SK-N-SH (cell line): ENCODE measurements around the gene DLD. TPM values are rescaled to one million over a fixed set of nuclear protein-coding genes. Genes with fewer than 3 reads are reported as not detected.

ENCODE experiments used
- CTCF ChIA-PET: fragments of 300-600, 350-600 bp; formaldehyde crosslinking; extraction: SDS; loops from one replicate; lab custom pipeline; 2021; lab: Yijun Ruan, JAX
- POLR2A ChIA-PET: fragments of 350-600 bp; sonication (Branson Sonifier 250); formaldehyde crosslinking; extraction: SDS; loops from one replicate; lab custom pipeline; 2020; ENCODE audit warnings: antibody characterized with exemption, inconsistent platforms; lab: Yijun Ruan, JAX
- DNase-seq: peaks from one replicate; pipeline ENCODE4 v3.0.0; 2012
- H2AFZ ChIP-seq: fragments of 200-600 bp; sonication (generic); 2 replicates; pipeline ENCODE4 v1.8.1; 2016; ENCODE audit warnings: antibody characterized with exemption, mild to moderate bottlenecking, low read depth
- H3F3A ChIP-seq: fragments of 200-600 bp; sonication (generic); replicated peaks from 2 replicates; pipeline ENCODE3; 2016; ENCODE audit warnings: antibody characterized with exemption, mild to moderate bottlenecking; ENCODE audit not compliant: insufficient read depth
- H3K27ac ChIP-seq, 2 experiments: fragments of 200-500 bp in 1 of 2; fragments of 200-600 bp in 1 of 2; sonication (Bioruptor generic) in 1 of 2; sonication (generic), shearing (Covaris generic) in 1 of 2; 2 replicates each; pipeline versions ENCODE4 v1.5.1 to v1.6.1; 2014 to 2016; ENCODE audit warnings: low read depth in 2 of 2, inconsistent platforms in 1 of 2, low read length in 1 of 2, mild to moderate bottlenecking in 1 of 2, mixed read lengths in 1 of 2
- H3K27me3 ChIP-seq: fragments of 200-600 bp; sonication (generic), shearing (Covaris generic); 2 replicates; pipeline ENCODE4 v1.6.1; 2016; ENCODE audit warnings: mixed run types; ENCODE audit not compliant: insufficient read depth
- H3K36me3 ChIP-seq, 2 experiments: fragments of 200-500 bp in 1 of 2; fragments of 200-600 bp in 1 of 2; sonication (Bioruptor generic) in 1 of 2; sonication (generic) in 1 of 2; replicated peaks in 1 of 2; 2 replicates each; pipeline versions ENCODE3 to v1.5.1; 2014 to 2016; ENCODE audit warnings: low read length in 1 of 2, mild to moderate bottlenecking in 1 of 2; ENCODE audit not compliant: insufficient read depth in 2 of 2, control insufficient read depth in 1 of 2
- H3K4me1 ChIP-seq, 2 experiments: fragments of 200-500 bp in 1 of 2; fragments of 200-600 bp in 1 of 2; sonication (Bioruptor generic) in 1 of 2; sonication (generic), shearing (Covaris generic) in 1 of 2; 2 replicates each; pipeline versions ENCODE4 v1.5.1 to v1.6.1; 2014 to 2016; ENCODE audit warnings: low read depth in 1 of 2, low read length in 1 of 2, mixed run types in 1 of 2; ENCODE audit not compliant: insufficient read depth in 2 of 2, control insufficient read depth in 1 of 2
- H3K4me2 ChIP-seq: fragments of 200-600 bp; sonication (generic), shearing (Covaris generic); 2 replicates; pipeline ENCODE4 v1.6.1; 2017; ENCODE audit warnings: mixed run types
- H3K4me3 ChIP-seq, 2 experiments: fragments of 200-500 bp in 1 of 2; fragments of 200-600 bp in 1 of 2; sonication (Bioruptor generic) in 1 of 2; sonication (generic), shearing (Covaris generic) in 1 of 2; 2 replicates each; pipeline versions ENCODE4 v1.5.1 to v1.8.1; 2014 to 2016; ENCODE audit warnings: low read depth in 2 of 2, inconsistent platforms in 1 of 2, low read length in 1 of 2, mild to moderate bottlenecking in 1 of 2, mixed read lengths in 1 of 2, moderate library complexity in 1 of 2
- H3K79me2 ChIP-seq: fragments of 200-600 bp; sonication (generic); 2 replicates; pipeline ENCODE4 v1.8.1; 2017; ENCODE audit warnings: mild to moderate bottlenecking; ENCODE audit not compliant: insufficient read depth
- H3K9ac ChIP-seq: fragments of 200-600 bp; sonication (generic); 2 replicates; pipeline ENCODE4 v1.6.1; 2017; ENCODE audit warnings: mixed run types
- H3K9me2 ChIP-seq: fragments of 200-600 bp; sonication (generic); 2 replicates; pipeline ENCODE4 v1.6.1; 2017; ENCODE audit warnings: mixed run types
- H3K9me3 ChIP-seq: fragments of 200-600 bp; sonication (generic); 2 replicates; pipeline ENCODE4 v1.6.1; 2017; ENCODE audit warnings: mixed run types, mild to moderate bottlenecking, moderate library complexity
- H4K20me1 ChIP-seq: fragments of 200-600 bp; sonication (generic); 2 replicates; pipeline ENCODE4 v1.6.1; 2017; ENCODE audit warnings: mild to moderate bottlenecking, mixed run types; ENCODE audit not compliant: insufficient read depth
- CHD2 ChIP-seq: fragments of 150-350 bp; IDR thresholded peaks from 2 replicates; pipeline ENCODE4 v1.6.1; 2018; ENCODE audit warnings: low read length; ENCODE audit not compliant: partially characterized antibody
- CTCF ChIP-seq: fragments of 200-600 bp; sonication (generic); IDR thresholded peaks from 2 replicates; pipeline ENCODE4 v1.6.1; 2017; ENCODE audit warnings: antibody characterized with exemption, mild to moderate bottlenecking, moderate library complexity
- EZH2phosphoT487 ChIP-seq: fragments of 200-600 bp; sonication (generic); IDR thresholded peaks from 2 replicates; pipeline ENCODE4 v1.6.1; 2017; ENCODE audit warnings: low read depth, mixed run types, mild to moderate bottlenecking, antibody characterized with exemption, moderate library complexity, borderline replicate concordance
- FOXM1 ChIP-seq: IDR thresholded peaks from 2 replicates; pipeline ENCODE4 v1.4.0; 2012; ENCODE audit warnings: low read depth, mild to moderate bottlenecking
- GATA2 ChIP-seq: sonication (generic); formaldehyde crosslinking; IDR thresholded peaks from 2 replicates; pipeline ENCODE4 v1.5.0; 2020; ENCODE audit warnings: mild to moderate bottlenecking, missing genetic modification reagents
- IRF3 ChIP-seq: fragments of 150-350 bp; IDR thresholded peaks from 2 replicates; pipeline ENCODE4 v1.6.1; 2016; ENCODE audit warnings: mild to moderate bottlenecking, low read depth, low read length
- JUND ChIP-seq: IDR thresholded peaks from 2 replicates; pipeline ENCODE4 v1.4.0; 2012
- MEF2A ChIP-seq: IDR thresholded peaks from 2 replicates; pipeline ENCODE4 v1.4.0; 2012; ENCODE audit warnings: low read depth, borderline replicate concordance
- NRF1 ChIP-seq: IDR thresholded peaks from 2 replicates; pipeline ENCODE4 v1.6.1; 2012; ENCODE audit warnings: low read depth, mild to moderate bottlenecking, low read length
- PBX3 ChIP-seq: IDR thresholded peaks from 2 replicates; pipeline ENCODE4; 2012
- POLR2AphosphoS5 ChIP-seq: IDR thresholded peaks from 2 replicates; pipeline ENCODE4 v1.6.1; 2012; ENCODE audit warnings: low read depth, low read length
- RAD21 ChIP-seq: IDR thresholded peaks from 2 replicates; pipeline ENCODE4 v1.6.1; 2012; ENCODE audit warnings: mild to moderate bottlenecking, low read length
- REST ChIP-seq: IDR thresholded peaks from 2 replicates; pipeline ENCODE4 v1.6.1; 2012; ENCODE audit warnings: mild to moderate bottlenecking, low read depth, low read length, moderate library complexity
- RFX5 ChIP-seq: IDR thresholded peaks from 2 replicates; pipeline ENCODE4 v1.6.1; 2012; ENCODE audit warnings: mild to moderate bottlenecking, improper control_type of control experiment, low read length
- SIN3A ChIP-seq: IDR thresholded peaks from 2 replicates; pipeline ENCODE4 v1.6.1; 2012; ENCODE audit warnings: low read depth, mild to moderate bottlenecking, low read length, moderate library complexity, borderline replicate concordance
- TAF1 ChIP-seq: IDR thresholded peaks from 2 replicates; pipeline ENCODE4 v1.6.1; 2012; ENCODE audit warnings: low read depth, mild to moderate bottlenecking, low read length, moderate library complexity, borderline replicate concordance
- TCF12 ChIP-seq: IDR thresholded peaks from 2 replicates; pipeline ENCODE4 v1.4.0; 2012
- TEAD4 ChIP-seq: IDR thresholded peaks from 2 replicates; pipeline ENCODE4 v1.4.0; 2012; ENCODE audit warnings: mild to moderate bottlenecking, borderline replicate concordance; ENCODE audit not compliant: insufficient read depth
- YY1 ChIP-seq: IDR thresholded peaks from 2 replicates; pipeline ENCODE4 v1.4.0; 2012; ENCODE audit warnings: low read depth, mild to moderate bottlenecking
- WGBS: methylation state at CpG from one replicate; pipeline ENCODE4 v1.1.6; 2017; ENCODE audit warnings: low lambda C conversion rate; 5-methylcytosine and 5-hydroxymethylcytosine counted together
- polyA plus RNA-seq, 3 experiments: library from polyadenylated mRNA; depleted of rRNA; stranded (reverse); fragments of >200 nt; gene quantifications; 2 replicates each; pipeline ENCODE4 v1.2.3, GENCODE V29; 2012

The DLD gene
- polyA plus RNA-seq, 1 of the 3 experiments (the other 2 are of a cell fraction) = 140 TPM

DNA sequence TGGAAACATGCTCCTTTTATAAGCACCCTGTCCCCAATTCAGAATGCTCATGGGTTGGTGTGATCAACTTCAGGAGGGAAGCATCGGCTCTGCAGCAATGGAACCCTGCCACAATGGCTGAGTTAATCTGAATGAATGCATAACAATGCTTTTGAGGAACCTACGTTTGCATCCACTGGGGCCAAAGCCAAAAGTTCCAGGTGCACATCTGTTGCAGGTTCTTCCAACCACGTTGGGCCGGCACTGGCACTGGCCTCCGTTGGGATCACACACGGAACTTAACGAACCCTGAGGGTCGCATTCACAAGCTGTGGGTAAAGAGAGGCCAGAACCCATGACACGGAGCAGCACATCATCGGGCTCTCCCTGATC, 68.5 kb downstream of the DLD start:
- Histone ChIP-seq H3K4me2 (no peak overlapping the region), H3K9me2 (no peaks in the 10 kb centered on the region), H3K4me1 (peaks cover 0 to 1% of the 10 kb centered on the region in 2 experiments; a peak in 1 of 4 replicates), H3K4me3 (no peak overlapping the region), H3K79me2 (peaks cover 18% of the 10 kb centered on the region; the same call in 1 of the 2 replicates), H3K36me3 (peaks cover 90 to 98% of the 10 kb centered on the region in 2 experiments), H3K9me3 (no peaks in the 10 kb centered on the region), H3F3A (peaks cover 56% of the 10 kb centered on the region), H3K9ac (no peak overlapping the region), H3K27ac (no peak overlapping the region), H4K20me1 (no peaks in the 10 kb centered on the region), H2AFZ (no peak overlapping the region), H3K27me3 (no peaks in the 10 kb centered on the region)
- CTCF ChIA-PET = interaction anchor here (0.6 to 2.9 kb wide), 7 partner anchors 11 to 187 kb away, joined by 3 to 11 read pairs (median 4); no protein-coding TSS in a partner anchor
- 96% methylated on average over 10 of the region's 10 CpGs for WGBS
- no peak for DNase-seq
- TF ChIP-seq CHD2 (no peak), REST (no peak), MEF2A (no peak), RAD21 (no peak), CTCF (no peak), FOXM1 (no peak), SIN3A (no peak), EZH2phosphoT487 (no peak), JUND (no peak)
- POLR2A ChIA-PET = no interaction called here

DNA sequence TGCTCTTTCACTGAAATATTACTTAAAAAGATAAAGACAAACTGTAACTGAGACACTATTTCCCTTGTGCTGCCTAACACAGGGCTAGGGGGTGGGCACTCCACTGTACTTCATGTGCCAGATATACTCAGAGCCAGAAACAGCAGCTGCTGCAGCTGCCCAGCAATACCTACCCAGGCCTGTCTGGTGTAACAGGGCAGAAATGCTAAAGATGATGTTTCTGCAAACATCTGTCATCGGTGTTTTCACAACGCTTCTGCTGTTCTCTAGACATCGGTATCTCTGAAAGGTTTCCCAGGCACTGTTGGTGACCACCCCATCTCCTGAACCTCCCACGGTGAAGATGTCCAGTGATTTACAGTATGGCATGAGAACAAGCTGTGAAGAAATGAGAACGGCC, 69.3 kb downstream of the DLD start:
- Histone ChIP-seq H3K27ac (no peak overlapping the region), H3K9me2 (no peaks in the 10 kb centered on the region), H2AFZ (no peak overlapping the region), H3F3A (peaks cover 48% of the 10 kb centered on the region), H3K4me3 (no peak overlapping the region), H3K4me2 (no peak overlapping the region), H3K79me2 (peaks cover 25% of the 10 kb centered on the region; the same call in 1 of the 2 replicates), H3K4me1 (no peaks in the 10 kb centered on the region), H4K20me1 (no peaks in the 10 kb centered on the region), H3K9ac (no peak overlapping the region), H3K27me3 (no peaks in the 10 kb centered on the region), H3K36me3 (peaks cover 87 to 98% of the 10 kb centered on the region in 2 experiments), H3K9me3 (no peaks in the 10 kb centered on the region)
- 93% methylated on average over 5 of the region's 5 CpGs for WGBS
- no peak for DNase-seq
- CTCF ChIA-PET = interaction anchor here (1.5 to 2.9 kb wide), 5 partner anchors 13 to 186 kb away, joined by 3 to 11 read pairs (median 5); no protein-coding TSS in a partner anchor
- POLR2A ChIA-PET = no interaction called here
- TF ChIP-seq RFX5 (no peak), TEAD4 (no peak), NRF1 (no peak), EZH2phosphoT487 (no peak), YY1 (no peak), IRF3 (no peak), CHD2 (no peak), TCF12 (no peak), PBX3 (no peak), TAF1 (no peak), POLR2AphosphoS5 (no peak), GATA2 (CRISPR knock-in tag) (no peak)
